Liver (tissue), 3 donors: Measurements from ENCODE around the gene CELSR1.

Source experiments
- EGR1 ChIP-seq, 2 donors: IDR thresholded peaks; 2 replicates each; pipeline ENCODE4 v1.6.1; 2016 to 2018; ENCODE audit warnings: antibody characterized with exemption in 2 of 2, low read depth in 2 of 2
- FOXA1 ChIP-seq: IDR thresholded peaks from 2 replicates; pipeline ENCODE4 v1.6.1; 2016; ENCODE audit warnings: antibody characterized with exemption
- RAD21 ChIP-seq, 2 donors: IDR thresholded peaks; 2 replicates each; pipeline ENCODE4 v1.6.1; 2016; ENCODE audit warnings: antibody characterized with exemption in 2 of 2, mild to moderate bottlenecking in 2 of 2
- YY1 ChIP-seq: IDR thresholded peaks from 2 replicates; pipeline ENCODE4 v1.6.1; 2016; ENCODE audit warnings: antibody characterized with exemption, mild to moderate bottlenecking
- TF ChIP-seq, protein P1 (sequence below): fragments of 150-350 bp; IDR thresholded peaks from 2 replicates; pipeline ENCODE4 v1.5.1; 2017; ENCODE audit warnings: improper control_type of control experiment, low read depth, low read length; ENCODE audit not compliant: missing input control
- TF ChIP-seq, protein P2 (sequence below): IDR thresholded peaks from 2 replicates; pipeline ENCODE4 v1.6.1; 2016; ENCODE audit warnings: antibody characterized with exemption
- TF ChIP-seq, protein P3 (sequence below): IDR thresholded peaks from 2 replicates; pipeline ENCODE4 v1.6.1; 2016; ENCODE audit warnings: antibody characterized with exemption
- TF ChIP-seq, protein P4 (sequence below): IDR thresholded peaks from 2 replicates; pipeline ENCODE4 v1.6.1; 2016; ENCODE audit warnings: antibody characterized with exemption, mild to moderate bottlenecking
- donor health status: healthy.
- donor health status: healthy.

DNA sequence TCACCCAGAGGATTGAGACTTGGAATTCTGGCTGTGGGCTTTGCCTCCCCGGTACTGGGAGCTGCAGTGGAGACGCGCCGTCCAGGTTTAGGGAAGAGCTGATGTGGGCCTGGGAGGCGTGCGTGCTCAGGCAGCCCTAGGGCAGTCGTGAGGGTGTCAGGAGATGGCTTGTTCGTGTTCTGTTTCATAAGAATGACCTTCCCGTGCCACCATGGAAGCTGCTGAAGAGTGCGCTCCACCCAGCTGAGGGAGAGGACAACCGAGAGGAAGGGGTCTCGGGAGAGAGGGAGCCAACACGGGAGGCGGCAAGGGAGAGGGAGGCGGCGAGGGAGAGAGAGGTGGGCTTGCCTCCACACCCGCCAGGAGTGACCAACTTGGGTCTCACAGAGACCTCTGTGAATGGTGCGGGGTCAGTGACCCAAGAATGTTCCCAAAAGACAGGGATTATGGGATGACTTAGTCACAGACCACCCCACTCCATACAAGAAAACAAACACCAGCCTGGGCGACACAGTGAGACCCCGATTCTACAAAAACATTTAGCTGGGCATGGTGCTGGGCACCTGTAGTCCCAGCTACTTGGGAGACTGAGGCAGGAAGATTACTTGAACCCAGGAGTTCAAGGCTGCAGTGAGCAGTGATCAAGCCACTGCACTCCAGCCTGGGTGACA lies 216.6 kb downstream of the CELSR1 start:
- TF ChIP-seq, protein P1, sequence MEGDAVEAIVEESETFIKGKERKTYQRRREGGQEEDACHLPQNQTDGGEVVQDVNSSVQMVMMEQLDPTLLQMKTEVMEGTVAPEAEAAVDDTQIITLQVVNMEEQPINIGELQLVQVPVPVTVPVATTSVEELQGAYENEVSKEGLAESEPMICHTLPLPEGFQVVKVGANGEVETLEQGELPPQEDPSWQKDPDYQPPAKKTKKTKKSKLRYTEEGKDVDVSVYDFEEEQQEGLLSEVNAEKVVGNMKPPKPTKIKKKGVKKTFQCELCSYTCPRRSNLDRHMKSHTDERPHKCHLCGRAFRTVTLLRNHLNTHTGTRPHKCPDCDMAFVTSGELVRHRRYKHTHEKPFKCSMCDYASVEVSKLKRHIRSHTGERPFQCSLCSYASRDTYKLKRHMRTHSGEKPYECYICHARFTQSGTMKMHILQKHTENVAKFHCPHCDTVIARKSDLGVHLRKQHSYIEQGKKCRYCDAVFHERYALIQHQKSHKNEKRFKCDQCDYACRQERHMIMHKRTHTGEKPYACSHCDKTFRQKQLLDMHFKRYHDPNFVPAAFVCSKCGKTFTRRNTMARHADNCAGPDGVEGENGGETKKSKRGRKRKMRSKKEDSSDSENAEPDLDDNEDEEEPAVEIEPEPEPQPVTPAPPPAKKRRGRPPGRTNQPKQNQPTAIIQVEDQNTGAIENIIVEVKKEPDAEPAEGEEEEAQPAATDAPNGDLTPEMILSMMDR: no peak
- TF ChIP-seq, protein P2, sequence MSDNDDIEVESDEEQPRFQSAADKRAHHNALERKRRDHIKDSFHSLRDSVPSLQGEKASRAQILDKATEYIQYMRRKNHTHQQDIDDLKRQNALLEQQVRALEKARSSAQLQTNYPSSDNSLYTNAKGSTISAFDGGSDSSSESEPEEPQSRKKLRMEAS: no peak
- TF ChIP-seq RAD21 (IDR thresholded peaks at IDR 0.05) (no peak), FOXA1 (no peak), YY1 (no peak), EGR1 (IDR thresholded peaks at IDR 0.05; ENCODE audit: low read depth in 2 of 2) (no peak)
- TF ChIP-seq, protein P3, sequence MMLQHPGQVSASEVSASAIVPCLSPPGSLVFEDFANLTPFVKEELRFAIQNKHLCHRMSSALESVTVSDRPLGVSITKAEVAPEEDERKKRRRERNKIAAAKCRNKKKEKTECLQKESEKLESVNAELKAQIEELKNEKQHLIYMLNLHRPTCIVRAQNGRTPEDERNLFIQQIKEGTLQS: no peak
- TF ChIP-seq, protein P4, sequence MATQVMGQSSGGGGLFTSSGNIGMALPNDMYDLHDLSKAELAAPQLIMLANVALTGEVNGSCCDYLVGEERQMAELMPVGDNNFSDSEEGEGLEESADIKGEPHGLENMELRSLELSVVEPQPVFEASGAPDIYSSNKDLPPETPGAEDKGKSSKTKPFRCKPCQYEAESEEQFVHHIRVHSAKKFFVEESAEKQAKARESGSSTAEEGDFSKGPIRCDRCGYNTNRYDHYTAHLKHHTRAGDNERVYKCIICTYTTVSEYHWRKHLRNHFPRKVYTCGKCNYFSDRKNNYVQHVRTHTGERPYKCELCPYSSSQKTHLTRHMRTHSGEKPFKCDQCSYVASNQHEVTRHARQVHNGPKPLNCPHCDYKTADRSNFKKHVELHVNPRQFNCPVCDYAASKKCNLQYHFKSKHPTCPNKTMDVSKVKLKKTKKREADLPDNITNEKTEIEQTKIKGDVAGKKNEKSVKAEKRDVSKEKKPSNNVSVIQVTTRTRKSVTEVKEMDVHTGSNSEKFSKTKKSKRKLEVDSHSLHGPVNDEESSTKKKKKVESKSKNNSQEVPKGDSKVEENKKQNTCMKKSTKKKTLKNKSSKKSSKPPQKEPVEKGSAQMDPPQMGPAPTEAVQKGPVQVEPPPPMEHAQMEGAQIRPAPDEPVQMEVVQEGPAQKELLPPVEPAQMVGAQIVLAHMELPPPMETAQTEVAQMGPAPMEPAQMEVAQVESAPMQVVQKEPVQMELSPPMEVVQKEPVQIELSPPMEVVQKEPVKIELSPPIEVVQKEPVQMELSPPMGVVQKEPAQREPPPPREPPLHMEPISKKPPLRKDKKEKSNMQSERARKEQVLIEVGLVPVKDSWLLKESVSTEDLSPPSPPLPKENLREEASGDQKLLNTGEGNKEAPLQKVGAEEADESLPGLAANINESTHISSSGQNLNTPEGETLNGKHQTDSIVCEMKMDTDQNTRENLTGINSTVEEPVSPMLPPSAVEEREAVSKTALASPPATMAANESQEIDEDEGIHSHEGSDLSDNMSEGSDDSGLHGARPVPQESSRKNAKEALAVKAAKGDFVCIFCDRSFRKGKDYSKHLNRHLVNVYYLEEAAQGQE: no peak
